ENCODE data around the gene SECISBP2.

DNA sequence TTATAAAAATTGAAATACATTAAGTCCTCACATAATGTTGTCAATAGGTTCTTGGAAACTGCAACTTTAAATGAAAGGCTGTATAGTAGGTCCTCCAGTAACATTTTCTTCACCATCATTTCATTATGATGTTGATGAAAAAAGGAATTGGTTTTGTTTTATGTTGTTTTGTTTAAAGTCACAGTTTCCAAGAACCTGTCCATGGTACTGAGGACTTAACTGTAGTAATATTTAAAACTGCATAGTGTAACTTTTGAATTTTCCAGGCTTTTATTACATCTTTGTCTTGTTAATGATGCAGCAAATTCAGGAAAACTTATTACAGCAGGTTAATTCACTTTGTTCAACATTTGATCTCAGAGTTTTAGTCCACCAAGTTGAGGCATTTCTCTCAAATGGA is 11.6 kb downstream of the SECISBP2 start:
- TF ChIP-seq, protein P1, sequence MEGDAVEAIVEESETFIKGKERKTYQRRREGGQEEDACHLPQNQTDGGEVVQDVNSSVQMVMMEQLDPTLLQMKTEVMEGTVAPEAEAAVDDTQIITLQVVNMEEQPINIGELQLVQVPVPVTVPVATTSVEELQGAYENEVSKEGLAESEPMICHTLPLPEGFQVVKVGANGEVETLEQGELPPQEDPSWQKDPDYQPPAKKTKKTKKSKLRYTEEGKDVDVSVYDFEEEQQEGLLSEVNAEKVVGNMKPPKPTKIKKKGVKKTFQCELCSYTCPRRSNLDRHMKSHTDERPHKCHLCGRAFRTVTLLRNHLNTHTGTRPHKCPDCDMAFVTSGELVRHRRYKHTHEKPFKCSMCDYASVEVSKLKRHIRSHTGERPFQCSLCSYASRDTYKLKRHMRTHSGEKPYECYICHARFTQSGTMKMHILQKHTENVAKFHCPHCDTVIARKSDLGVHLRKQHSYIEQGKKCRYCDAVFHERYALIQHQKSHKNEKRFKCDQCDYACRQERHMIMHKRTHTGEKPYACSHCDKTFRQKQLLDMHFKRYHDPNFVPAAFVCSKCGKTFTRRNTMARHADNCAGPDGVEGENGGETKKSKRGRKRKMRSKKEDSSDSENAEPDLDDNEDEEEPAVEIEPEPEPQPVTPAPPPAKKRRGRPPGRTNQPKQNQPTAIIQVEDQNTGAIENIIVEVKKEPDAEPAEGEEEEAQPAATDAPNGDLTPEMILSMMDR (IDR thresholded peaks at IDR 0.05) = no peak
- TF ChIP-seq ZFX (IDR thresholded peaks at IDR 0.05; ENCODE audit: borderline replicate concordance) = no peak
